NCI-H2196 treated with DMSO at 0.1 percent for 48 hours (cell line): Measurements from ENCODE around the gene ARHGEF26.
A peak's percentile ranks its signal among the peaks of the same experiment; 100 is the strongest.
"Not testable (repeated sequence)": the region's sequence is repeated elsewhere in the genome, so short reads cannot be mapped to it uniquely, and the experiment has no call there.

ENCODE experiments used
- DNase-seq: peaks from one replicate; lab custom pipeline; 2025; ENCODE audit not compliant: unreplicated experiment; lab: John Stamatoyannopoulos, UW

Gene ARHGEF26, protein sequence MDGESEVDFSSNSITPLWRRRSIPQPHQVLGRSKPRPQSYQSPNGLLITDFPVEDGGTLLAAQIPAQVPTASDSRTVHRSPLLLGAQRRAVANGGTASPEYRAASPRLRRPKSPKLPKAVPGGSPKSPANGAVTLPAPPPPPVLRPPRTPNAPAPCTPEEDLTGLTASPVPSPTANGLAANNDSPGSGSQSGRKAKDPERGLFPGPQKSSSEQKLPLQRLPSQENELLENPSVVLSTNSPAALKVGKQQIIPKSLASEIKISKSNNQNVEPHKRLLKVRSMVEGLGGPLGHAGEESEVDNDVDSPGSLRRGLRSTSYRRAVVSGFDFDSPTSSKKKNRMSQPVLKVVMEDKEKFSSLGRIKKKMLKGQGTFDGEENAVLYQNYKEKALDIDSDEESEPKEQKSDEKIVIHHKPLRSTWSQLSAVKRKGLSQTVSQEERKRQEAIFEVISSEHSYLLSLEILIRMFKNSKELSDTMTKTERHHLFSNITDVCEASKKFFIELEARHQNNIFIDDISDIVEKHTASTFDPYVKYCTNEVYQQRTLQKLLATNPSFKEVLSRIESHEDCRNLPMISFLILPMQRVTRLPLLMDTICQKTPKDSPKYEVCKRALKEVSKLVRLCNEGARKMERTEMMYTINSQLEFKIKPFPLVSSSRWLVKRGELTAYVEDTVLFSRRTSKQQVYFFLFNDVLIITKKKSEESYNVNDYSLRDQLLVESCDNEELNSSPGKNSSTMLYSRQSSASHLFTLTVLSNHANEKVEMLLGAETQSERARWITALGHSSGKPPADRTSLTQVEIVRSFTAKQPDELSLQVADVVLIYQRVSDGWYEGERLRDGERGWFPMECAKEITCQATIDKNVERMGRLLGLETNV

DNA sequence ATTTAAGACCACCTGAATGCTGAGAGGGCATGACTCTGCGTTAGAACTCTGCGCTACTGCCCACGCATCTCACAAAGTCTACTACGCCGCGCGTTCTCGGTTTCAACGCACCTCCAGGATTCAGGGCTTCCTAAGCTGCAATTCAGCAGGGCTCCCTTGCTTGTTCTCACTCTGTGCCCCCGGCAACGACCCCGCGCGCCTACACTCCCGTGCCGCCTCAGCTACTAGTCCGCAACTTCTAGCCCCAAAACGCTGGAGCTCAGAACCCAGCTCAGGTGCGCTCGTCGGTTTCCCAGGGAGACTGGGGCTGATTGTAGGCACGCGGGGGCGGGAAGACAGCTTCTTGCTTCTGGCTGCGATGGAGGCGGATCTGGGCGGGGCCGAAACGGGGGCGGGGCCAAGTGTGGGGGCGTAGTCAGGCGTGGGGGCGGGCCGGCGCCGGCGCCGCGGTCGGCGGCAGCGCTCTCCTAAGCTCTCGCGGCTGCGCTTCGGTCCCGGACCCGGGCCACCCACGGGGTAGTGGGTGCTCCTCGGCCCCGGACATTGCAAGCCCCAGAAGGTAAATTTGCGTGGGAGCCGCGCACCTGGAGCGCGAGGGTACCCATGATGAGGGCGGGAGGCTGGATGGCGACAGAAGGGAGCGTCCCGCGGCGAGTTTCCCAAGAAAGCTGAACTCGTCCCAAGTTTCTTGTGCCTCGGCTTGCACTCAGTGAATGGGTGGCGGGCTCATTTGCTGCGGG, at the start of gene ARHGEF26:
ARHGEF26 (plus strand) TSS at position 430 of the 740 bp plus-strand sequence. CDS start 603 bp downstream, outside the sequence.
- peak; percentile 78 for DNase-seq

DNA sequence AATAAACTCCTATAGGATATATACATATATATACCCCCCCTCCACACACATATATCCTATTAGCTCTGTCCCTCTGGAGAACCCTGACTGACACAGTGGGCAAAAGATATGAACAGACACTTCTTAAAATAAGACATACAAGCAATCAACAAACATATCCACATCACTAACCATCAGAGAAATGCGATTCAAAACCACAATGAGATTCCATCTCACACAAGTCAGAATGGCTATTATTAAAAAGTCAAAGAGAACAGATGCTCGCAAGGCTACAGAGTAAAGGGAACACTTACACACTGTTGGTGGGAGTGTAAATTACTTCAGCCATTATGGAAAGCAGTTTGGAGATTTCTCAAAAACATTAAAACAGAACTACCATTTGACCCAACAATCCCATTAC, 46.2 kb upstream of the ARHGEF26 start:
- DNase-seq: no peak

DNA sequence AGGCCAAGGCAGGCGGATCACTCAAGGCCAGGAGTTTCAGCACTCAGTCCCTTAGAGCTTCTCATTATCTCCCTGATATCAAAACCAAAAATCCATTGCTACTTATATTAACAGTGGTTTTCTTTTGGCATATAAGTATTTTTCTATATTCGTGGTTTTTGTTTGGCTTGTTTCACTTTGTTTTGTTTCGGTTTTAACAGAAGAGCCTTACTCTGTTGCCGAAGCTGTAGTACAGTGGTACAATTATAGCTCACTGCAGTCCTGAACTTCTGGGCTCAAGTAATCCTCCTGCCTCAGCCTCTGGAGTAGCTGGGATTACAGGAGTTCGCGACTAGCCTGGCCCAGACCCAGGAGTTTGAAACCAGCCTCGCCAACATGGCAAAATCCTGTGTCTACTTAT, 42.5 kb upstream of the ARHGEF26 start:
- DNase-seq: no peak

DNA sequence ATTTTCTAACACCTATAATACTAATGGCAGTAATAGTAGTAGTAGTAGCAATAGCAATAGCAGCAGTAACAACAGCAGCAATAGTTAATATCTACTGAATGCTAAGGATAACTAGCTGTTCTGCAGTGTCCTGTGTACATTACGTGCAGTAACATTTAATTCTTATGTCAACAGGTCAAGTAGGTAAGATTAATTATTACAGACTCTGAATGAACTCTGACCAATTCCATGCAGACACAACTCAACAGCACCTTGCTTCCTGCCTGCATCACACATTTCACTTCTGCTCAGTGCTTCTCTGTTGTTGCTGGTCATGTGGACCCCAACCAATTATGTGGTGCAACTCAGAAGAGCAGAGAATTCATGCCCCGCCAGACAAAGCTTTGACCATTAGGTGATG, 39.9 kb upstream of the ARHGEF26 start:
- no peak for DNase-seq

DNA sequence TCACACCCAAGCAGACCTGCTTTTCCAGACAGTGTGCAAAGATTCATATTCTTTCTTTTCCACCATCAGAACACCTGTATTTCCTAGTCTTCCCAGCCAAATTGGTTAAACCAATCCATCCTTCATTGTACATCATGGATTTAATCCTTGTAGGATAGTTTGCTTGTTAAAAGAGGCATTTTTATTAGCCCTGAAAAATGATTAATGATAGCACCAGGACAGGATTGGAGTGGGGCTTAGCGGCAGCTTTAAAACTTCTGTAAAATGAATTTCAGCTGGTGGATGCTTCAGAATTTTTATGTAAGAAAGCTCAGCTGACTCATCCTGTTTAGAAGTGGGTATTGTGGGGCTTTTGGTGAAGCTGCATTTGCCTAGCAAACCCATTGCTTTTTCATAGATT, 36.1 kb upstream of the ARHGEF26 start:
- DNase-seq: no peak

DNA sequence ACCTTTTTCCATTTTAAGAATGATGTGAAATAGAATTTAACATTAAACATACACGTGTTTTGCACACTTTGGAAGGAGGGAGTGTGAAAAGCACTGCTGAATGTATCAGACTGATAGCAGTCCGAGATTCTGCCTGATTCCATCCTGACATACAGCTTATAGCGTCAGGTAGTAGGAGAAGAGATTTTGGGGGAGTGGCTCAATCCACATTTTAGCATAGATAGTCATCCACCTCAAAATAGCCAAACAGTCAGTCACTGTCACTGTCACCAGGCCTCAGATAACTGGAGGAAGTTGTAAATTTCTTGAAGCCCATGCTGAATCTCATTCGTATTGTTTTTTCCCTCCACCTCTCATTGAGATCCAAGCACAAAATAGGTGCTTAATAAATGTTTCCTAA, 35.4 kb upstream of the ARHGEF26 start:
- no peak for DNase-seq

DNA sequence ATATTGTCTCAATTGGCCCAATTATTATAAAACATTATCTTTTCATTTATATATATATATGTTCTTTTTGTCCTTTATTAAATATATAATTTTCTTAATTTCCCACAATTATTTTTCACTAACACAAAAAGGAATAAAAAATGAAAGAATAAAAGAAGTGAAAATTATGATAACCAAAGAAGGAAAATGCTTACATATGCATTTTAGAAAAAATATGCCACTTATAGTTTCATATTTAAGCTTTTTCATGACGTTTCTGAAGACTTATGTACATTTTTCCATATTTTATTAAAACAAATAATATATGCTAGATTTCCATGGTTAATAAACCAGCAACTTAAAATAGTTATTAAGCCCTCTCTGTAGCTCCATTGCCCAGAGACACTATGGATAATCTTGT, 34.9 kb upstream of the ARHGEF26 start:
- no peak for DNase-seq

DNA sequence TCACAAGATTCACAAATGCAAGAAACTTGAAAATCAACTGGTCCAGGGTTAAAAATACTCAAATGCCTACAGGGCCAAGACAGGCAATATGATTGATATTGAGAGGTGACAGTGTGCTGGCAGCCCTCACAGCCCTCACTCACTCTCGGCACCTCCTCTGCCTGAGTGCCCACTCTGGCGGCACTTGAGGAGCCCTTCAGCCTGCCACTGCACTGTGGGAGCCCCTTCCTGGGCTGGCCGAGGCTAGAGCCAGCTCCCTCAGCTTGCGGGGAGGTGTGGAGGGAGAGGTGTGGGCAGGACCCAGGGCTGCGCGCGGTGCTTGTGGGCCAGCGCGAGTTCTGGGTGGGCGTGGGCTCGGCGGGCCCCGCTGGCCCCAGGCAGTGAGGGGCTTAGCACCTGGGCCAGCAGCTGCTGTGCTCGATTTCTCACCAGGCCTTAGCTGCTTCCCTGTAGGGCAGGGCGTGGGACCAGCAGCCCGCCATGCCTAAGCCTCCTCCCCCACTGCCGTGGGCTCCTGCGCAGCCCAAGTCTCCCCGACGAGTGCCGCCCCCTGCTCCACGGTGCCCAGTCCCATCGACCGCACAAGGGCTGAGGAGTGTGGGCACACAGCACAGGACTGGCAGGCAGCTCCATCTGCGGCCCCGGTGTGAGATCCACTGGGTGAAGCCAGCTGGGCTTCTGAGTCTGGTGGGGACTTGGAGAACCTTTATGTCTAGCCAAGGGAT, 33.3 kb upstream of the ARHGEF26 start:
- DNase-seq: not testable (repeated sequence)

DNA sequence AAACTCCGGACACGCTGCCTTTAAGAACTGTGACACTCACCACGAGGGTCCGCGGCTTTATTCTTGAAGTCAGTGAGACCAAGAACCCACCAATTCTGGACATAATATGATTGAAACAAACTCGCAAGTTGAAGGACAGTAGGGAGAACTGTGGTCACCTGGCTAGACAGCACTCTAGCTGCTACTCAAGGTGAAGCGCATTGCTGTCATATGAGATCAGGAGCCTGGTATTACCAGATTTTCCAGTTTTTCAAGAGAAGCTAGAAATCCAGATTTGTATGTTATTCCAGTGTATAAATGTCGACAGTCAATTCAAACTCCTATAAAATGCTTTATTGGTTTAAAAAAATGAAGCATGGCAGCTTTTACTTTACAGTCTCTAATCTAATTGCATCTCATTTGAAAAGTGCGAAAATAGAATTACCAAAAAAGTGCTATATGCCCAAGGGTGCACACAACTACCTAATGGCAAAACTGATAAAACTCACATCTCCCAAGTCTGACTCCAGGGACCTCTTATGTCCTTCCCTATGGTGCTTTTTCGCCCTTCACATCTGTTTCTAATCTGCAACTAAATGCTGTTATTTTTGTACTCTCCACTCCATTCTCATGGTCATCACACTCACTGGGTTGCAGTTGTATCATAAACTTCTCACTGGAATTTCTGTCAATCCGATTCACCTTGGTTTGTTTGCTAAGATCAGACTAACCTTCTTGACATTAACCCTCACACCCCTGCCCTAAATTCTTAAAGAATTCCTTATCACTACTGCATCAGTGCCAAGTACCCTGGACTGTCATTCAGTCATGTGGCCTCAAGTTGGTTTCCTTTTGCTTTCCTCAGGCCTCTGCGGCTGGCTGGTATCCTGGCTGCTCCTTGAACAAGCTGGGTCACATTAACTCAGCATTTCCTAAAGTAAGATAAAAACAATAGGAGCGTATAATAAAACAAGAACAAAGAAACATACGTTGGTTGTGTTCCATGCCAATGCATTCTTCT, 31.5 kb upstream of the ARHGEF26 start:
- DNase-seq: no peak

DNA sequence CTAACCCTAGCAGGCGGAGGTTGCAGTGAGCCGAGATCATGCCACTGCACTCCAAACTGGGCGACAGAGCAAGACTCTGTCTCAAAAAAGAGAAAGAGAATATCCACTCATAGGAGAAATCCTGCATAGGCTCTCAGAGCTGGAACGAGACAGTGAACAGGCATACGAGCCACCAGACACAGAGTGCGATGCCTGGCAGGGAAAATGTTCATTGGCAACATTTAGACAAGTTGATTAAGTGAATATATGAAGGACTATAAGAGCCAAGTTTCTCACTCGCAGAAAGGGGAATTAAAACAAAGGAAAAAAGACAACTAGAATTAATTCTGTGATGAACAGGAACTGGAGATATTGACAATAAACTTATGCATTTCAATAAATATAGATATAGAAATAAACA, 27.1 kb upstream of the ARHGEF26 start:
- DNase-seq: no peak

DNA sequence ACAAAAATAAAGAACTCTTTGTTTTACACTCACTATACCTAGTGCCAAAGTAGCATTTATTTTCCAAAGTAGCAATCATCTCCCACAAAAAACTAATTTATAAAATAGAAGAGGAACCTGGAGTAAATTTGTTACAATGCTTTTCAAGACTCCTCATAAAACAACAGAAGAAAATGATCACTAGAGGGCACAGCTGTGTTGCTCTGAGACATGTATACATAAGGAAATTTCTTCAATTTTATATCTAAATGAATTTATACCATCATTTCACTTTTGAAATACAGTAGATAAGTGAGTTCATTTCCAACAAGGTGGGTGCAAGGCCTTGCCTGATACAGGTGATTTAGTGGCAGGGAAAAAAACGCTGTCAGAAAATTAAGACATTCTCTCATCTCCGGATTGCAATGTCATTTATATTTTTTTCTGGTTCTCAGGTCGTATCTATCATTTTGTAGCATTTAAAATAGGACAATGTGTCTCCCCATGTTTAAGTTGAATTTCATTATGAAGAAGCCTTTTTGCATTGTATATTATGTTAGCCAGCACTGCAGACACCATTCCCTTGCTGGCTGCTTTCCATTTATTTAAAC, 25.3 kb upstream of the ARHGEF26 start:
- DNase-seq: peak; percentile 14

DNA sequence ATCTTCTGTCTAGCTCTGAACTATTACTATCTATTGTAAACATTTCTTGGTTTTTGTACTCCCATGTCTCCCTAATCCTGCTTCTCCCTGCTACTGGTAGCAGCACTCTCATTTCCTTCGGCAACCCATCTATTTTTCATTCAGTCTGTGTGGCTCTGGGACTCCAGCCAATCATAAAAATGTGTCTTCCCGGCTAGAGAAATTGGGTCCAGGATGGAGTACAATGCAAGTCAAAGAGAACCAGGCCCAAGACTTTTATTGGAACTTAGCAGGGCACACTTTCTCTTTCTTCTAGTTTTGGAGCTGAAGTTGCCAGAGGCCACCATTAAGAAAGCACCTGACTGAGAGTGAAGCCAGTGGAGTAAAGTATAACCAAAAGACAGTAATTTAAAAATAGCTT, 22.8 kb upstream of the ARHGEF26 start:
- DNase-seq: no peak

DNA sequence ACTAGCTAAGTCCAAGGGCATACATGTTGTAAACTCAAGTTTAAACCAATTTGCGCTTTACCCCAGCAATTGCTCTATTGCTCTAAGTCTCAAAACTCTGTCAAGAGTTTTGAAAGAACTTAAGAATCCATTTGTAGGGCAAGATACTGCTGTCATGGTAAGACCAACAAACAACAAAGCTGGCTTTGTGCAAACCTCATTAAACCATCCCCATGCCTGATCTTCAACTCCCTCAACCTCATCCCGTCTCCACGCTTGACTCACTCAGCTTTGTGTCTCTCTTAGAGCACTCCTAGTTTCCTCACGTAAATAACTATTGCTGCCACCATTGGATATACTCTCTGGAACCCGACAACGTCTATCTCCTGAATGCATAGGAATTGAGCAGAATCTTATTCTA, 20.6 kb upstream of the ARHGEF26 start:
- no peak for DNase-seq

DNA sequence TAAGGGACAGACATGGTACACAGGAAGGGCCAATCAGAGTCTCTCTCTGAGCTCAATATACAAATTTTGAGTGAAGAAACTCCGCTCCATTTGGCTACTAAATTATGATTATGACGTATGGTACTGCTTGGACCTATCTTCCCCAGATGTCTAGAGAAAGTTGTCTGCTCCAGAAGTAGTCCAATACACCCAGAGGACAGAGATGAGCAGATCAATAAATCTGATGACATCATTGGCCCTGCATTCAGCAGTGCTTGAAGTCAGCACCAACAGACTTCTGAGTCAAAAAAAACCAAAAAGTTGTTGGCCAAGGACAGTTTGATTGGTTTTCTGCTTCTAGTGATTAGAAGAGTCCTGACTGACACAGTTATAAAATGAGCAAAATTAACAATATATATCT, 19.9 kb upstream of the ARHGEF26 start:
- DNase-seq: no peak

DNA sequence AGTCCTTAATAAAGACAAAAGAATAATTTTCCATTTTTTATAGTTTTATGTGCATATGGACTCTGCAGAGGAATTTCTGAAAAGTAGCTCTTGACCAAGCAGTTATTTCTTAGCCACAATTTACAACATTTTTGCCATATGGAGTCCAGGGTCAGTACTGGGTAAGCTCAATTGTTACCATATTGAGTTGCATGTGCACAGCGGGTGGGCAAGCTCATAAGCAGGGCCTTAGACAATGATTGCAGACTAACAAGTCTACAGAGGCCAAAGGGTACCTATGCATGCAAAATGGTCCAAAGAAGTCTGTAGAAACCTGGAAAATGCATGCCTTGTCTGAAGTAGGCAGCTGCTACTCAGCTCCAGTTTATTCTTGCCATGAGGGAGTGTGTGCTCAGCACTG, 19.0 kb upstream of the ARHGEF26 start:
- no peak for DNase-seq

DNA sequence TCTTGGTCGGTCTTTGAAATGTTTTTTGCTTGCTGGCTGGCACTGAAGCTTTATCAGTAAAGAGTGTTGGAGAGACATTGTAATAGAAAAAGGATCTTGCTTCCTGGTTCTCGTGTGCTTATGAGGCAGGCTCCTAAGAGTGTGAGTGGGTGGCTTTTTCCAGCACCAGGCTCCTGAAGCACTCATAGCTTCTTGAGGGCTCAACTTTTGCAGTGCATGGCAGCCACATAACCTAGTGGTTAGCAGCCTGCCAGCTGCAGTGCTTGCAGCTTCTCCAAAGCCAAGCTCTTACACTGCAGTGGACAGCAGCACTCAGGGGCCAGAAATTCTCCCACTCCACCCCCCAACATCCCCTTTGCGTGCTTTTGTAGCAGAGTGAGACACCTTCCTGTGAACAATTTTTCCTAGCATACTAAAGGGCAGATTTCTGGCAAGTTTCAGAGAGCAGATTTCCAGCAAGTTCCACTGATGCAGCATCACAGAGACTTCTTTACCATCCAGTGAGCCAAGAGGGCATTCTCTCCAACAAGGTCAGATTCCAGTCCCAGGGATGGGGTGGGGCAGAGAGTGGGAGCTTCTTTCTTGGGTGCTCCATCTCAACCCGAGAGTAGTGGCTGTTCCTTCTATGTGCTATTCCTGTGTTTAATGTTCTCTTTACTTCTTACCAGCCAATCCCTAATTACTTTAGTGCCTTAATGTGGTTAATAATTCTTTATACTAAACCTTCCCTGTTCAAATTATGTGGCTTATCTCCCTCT, 15.8 kb upstream of the ARHGEF26 start:
- DNase-seq: no peak

DNA sequence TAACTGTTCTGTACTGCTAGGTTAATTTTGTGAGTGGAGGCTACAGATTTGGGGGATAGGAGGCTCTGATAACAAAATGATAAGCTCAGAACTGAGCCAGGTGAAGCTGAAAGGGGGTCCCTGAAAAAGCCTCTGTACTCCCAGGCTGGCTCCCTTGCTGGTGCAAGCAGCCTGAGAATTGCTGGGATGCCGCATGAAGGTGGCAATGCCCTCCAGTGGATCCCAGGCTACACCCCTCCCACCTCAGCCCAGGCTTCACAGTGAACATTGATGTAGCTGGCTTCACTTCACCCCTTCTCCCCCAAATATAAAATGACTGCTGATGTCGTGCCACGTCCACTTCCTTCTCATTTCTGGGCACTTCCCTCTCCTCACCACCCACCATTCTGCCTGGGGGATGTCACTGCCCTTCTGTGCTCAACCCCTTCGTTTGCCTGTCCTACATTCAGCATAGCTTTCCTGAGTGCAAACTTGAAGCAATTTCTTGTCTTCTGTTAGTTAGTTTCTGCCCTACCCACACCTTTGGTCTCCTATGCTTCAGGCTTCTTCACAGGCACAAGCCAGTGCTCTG, 9.7 kb upstream of the ARHGEF26 start:
- no peak for DNase-seq

DNA sequence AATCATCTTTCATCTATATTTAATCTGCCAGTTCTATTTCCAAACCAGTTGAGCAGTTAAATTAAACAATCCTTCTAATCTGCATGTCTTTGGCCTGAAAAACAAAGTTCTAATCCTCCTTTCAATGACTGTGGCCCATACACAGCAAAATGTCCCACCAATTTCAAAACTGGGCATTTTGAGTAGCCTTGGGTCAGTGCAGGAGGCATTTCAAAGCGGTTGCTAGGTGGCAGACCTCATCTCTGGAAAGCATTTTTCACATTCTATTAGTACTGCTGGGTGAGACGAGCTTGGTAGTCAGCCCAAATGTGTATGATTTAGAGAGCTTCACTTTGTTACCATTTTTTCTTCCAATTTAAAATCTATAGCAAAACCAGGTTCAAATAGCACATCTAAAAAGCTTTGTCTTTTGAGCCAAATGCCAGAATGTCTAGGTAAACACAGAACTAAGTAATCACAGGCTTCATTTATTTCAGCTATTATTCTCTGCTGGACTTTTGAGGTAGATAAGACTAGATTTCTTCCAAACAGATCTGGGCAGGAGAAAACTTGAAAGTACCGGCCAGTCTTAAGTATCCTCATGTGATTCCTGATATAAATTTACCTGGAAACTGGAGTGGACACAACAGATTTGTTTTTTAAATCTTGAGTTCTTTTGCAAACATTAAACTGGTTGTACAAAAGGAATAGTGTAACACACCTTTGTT, 8.9 kb upstream of the ARHGEF26 start:
- no peak for DNase-seq
